Right ventricle myocardium inferior (tissue), 1 donor: ENCODE data around the gene ZNF438. TPM values are rescaled to one million over a fixed set of nuclear protein-coding genes. Genes with fewer than 3 reads are reported as not detected.
"Not testable (repeated sequence)": the region's sequence is repeated elsewhere in the genome, so short reads cannot be mapped to it uniquely, and the experiment has no call there.

Experiments
- ATAC-seq: fragments of 200-7000 bp; cut with Tn5 transposase; one replicate; pipeline ENCODE4 v1.9.1; 2020; ENCODE audit warnings: mild to moderate bottlenecking, moderate library complexity
- DNase-seq: peaks from one replicate; pipeline ENCODE4 v3.0.0; 2021; ENCODE audit errors: missing footprints
- intact Hi-C: fragments of 100-400 bp; cut with DNase I; formaldehyde crosslinking; loops from one replicate; pipeline ENCODE4 v1.11.0; 2022
- total RNA-seq: library from RNA; stranded (reverse); fragmentation: NEBNext Ultra II Directional; extraction: Animal tissue kit (Norgen Biotek cat#: 25700); gene quantifications from one replicate; pipeline ENCODE4 v1.2.1, GENCODE V29; 2021
- donor health status: DM: no; HTN: yes; CAD: no; lungs with severe emphysema.

ZNF438 gene
- total RNA-seq, 1 donor from 2014 or later: 12.8 TPM

GRCh38 chr10:30974355-30974754, 57.3 kb downstream of the ZNF438 start:
- DNase-seq: no peak
- intact Hi-C loops: loop anchor here (5.0 kb wide), 1 partner anchor 58 kb away; the partner anchor contains the start of gene ZNF438
- no peak for ATAC-seq

GRCh38 chr10:30973737-30974136, 57.9 kb downstream of the ZNF438 start:
- DNase-seq (no peak), ATAC-seq (peak; percentile 26)
- intact Hi-C loops: loop anchor here (5.0 kb wide), 1 partner anchor 59 kb away; the partner anchor contains the start of gene ZNF438

GRCh38 chr10:30970760-30971460, 60.8 kb downstream of the ZNF438 start:
- intact Hi-C loops: loop anchor here (5.0 kb wide), 1 partner anchor 61 kb away; the partner anchor contains the start of gene ZNF438
- DNase-seq (no peak), ATAC-seq (peak; percentile 83)

GRCh38 chr10:30968711-30969110, 63.0 kb downstream of the ZNF438 start:
- no peak for ATAC-seq
- intact Hi-C loops: no loop called here
- no peak for DNase-seq

GRCh38 chr10:30967650-30968410, 63.8 kb downstream of the ZNF438 start:
- ATAC-seq (no peak), DNase-seq (no peak)
- intact Hi-C loops: no loop called here

- intact Hi-C loops: no loop called here
- ATAC-seq: no peak
- DNase-seq: no peak
These were observed 67.4 kb downstream of the ZNF438 start for GRCh38 chr10:30963992-30964930.

- DNase-seq: no peak
- ATAC-seq: no peak
- intact Hi-C loops: no loop called here
These were observed 69.1 kb downstream of the ZNF438 start for GRCh38 chr10:30962522-30962921.

- DNase-seq (no peak), ATAC-seq (no peak)
- intact Hi-C loops: no loop called here
These were observed 71.8 kb downstream of the ZNF438 start for GRCh38 chr10:30959836-30960210.

- DNase-seq, intact Hi-C loops, ATAC-seq: not testable (repeated sequence)
These were observed 82.4 kb downstream of the ZNF438 start for GRCh38 chr10:30949218-30949617.

GRCh38 chr10:30944005-30944404, 87.7 kb downstream of the ZNF438 start:
- no peak for ATAC-seq
- no peak for DNase-seq
- intact Hi-C loops: no loop called here

GRCh38 chr10:30943451-30943850, 88.2 kb downstream of the ZNF438 start:
- intact Hi-C loops: no loop called here
- ATAC-seq: no peak

GRCh38 chr10:30940256-30940655, 91.4 kb downstream of the ZNF438 start:
- intact Hi-C loops: no loop called here
- ATAC-seq: no peak
- DNase-seq: no peak

More at GRCh38 chr10:30943451-30943850, 88.2 kb downstream of the ZNF438 start:
- no peak for DNase-seq

GRCh38 chr10:30939643-30940251, 91.9 kb downstream of the ZNF438 start:
- intact Hi-C loops: no loop called here
- DNase-seq (no peak), ATAC-seq (no peak)

GRCh38 chr10:30935078-30935477, 96.6 kb downstream of the ZNF438 start:
- intact Hi-C loops: no loop called here

GRCh38 chr10:30931094-30931493, 100.6 kb downstream of the ZNF438 start:
- ATAC-seq (no peak), DNase-seq (no peak)
- intact Hi-C loops: no loop called here

More at GRCh38 chr10:30935078-30935477, 96.6 kb downstream of the ZNF438 start:
- ATAC-seq (no peak), DNase-seq (no peak)

GRCh38 chr10:30929901-30930520, 101.7 kb downstream of the ZNF438 start:
- intact Hi-C loops: no loop called here
- DNase-seq (no peak), ATAC-seq (no peak)

- DNase-seq, intact Hi-C loops, ATAC-seq: not testable (repeated sequence)
These were observed 102.3 kb downstream of the ZNF438 start for GRCh38 chr10:30929311-30929729.

GRCh38 chr10:30928742-30929141, 102.9 kb downstream of the ZNF438 start:
- ATAC-seq (no peak), DNase-seq (no peak)
- intact Hi-C loops: no loop called here
